Activated CD4-positive, alpha-beta T cell treated with anti-CD3 and anti-CD28 coated beads for 48 hours (primary cell): ENCODE results near the gene LAMC3.
"Not testable (repeated sequence)": the region's sequence is repeated elsewhere in the genome, so short reads cannot be mapped to it uniquely, and the experiment has no call there.

Experiments
- DNase-seq: peaks from one replicate; pipeline ENCODE4 v3.0.0-alpha.2; 2020

LAMC3 gene

GRCh38 chr9:131082774-131083512 lies 74.0 kb downstream of the LAMC3 start:
- DNase-seq = no peak

GRCh38 chr9:131084661-131085369 lies 75.8 kb downstream of the LAMC3 start:
- DNase-seq = no peak

GRCh38 chr9:131085370-131086122 lies 76.6 kb downstream of the LAMC3 start:
- DNase-seq = no peak

- no peak for DNase-seq
These were observed 78.5 kb downstream of the LAMC3 start for GRCh38 chr9:131087354-131087893.

- no peak for DNase-seq
These were observed 81.2 kb downstream of the LAMC3 start for GRCh38 chr9:131090025-131090787.

- DNase-seq = no peak
These were observed 82.5 kb downstream of the LAMC3 start for GRCh38 chr9:131091352-131091992.

GRCh38 chr9:131092030-131092429 lies 83.1 kb downstream of the LAMC3 start:
- no peak for DNase-seq

- no peak for DNase-seq
These were observed 83.8 kb downstream of the LAMC3 start for GRCh38 chr9:131092548-131093440.

GRCh38 chr9:131094015-131094414 lies 85.0 kb downstream of the LAMC3 start:
- no peak for DNase-seq

- DNase-seq = no peak
These were observed 85.6 kb downstream of the LAMC3 start for GRCh38 chr9:131094622-131095021.

- DNase-seq = no peak
These were observed 86.8 kb downstream of the LAMC3 start for GRCh38 chr9:131095666-131096268.

GRCh38 chr9:131096269-131097125 lies 87.5 kb downstream of the LAMC3 start, which contains the start of gene AIF1L:
AIF1L (plus strand) TSS chr9:131096531; CDS start chr9:131096630, 99 bp downstream.
- DNase-seq = peak; percentile 48

- DNase-seq = no peak
These were observed 88.4 kb downstream of the LAMC3 start for GRCh38 chr9:131097126-131097947.

GRCh38 chr9:131097948-131098278 lies 88.9 kb downstream of the LAMC3 start:
- DNase-seq = no peak

- DNase-seq = no peak
These were observed 89.6 kb downstream of the LAMC3 start for GRCh38 chr9:131098391-131099101.

GRCh38 chr9:131099102-131099606 lies 90.2 kb downstream of the LAMC3 start:
- no peak for DNase-seq

GRCh38 chr9:131099845-131100244 lies 90.9 kb downstream of the LAMC3 start:
- DNase-seq = not testable (repeated sequence)

- no peak for DNase-seq
These were observed 91.5 kb downstream of the LAMC3 start for GRCh38 chr9:131100445-131100844.
